Natural killer cell (primary cell): ENCODE results near the gene IL13. TPM values are rescaled to one million over a fixed set of nuclear protein-coding genes. Genes with fewer than 3 reads are reported as not detected.

Source experiments
- ATAC-seq, 3 donors: fragments of 150-1000 bp in 2 of 3; fragments of 200-7000 bp in 1 of 3; cut with Tn5 transposase; 1 replicate in 1 of 3; 2 replicates in 2 of 3; pipeline ENCODE4 v1.10.0; 2021; ENCODE audit warnings: mild to moderate bottlenecking in 2 of 3, moderate library complexity in 2 of 3
- DNase-seq, 2 donors: peaks; one replicate each; pipeline versions ENCODE4 v3.0.0 to v3.0.0-alpha.2; 2013 to 2021; ENCODE audit warnings: mixed read lengths in 1 of 2
- H3K27ac ChIP-seq: one replicate; pipeline ENCODE4 v1.5.1; 2013; ENCODE audit warnings: mild to moderate bottlenecking, low read length
- H3K27me3 ChIP-seq: one replicate; pipeline ENCODE4 v1.6.1; 2013; ENCODE audit warnings: low read length; ENCODE audit not compliant: control insufficient read depth, insufficient read depth
- H3K36me3 ChIP-seq: one replicate; pipeline ENCODE4 v1.6.1; 2013; ENCODE audit warnings: low read length; ENCODE audit not compliant: control insufficient read depth, insufficient read depth
- H3K4me1 ChIP-seq: one replicate; pipeline ENCODE4 v1.6.1; 2013; ENCODE audit warnings: low read length; ENCODE audit not compliant: control insufficient read depth, insufficient read depth
- H3K4me3 ChIP-seq: one replicate; pipeline ENCODE4 v1.5.1; 2013; ENCODE audit warnings: low read length
- H3K9me3 ChIP-seq: one replicate; pipeline ENCODE4 v1.6.1; 2013; ENCODE audit warnings: low read length; ENCODE audit not compliant: control insufficient read depth, insufficient read depth
- H3K27ac Mint-ChIP-seq, 2 donors: one replicate each; pipeline ENCODE4 v1.8.0; 2022; ENCODE audit warnings: mild to moderate bottlenecking in 2 of 2, mixed read lengths in 2 of 2, moderate library complexity in 1 of 2
- H3K27me3 Mint-ChIP-seq, 2 donors: one replicate each; pipeline ENCODE4 v1.8.0; 2022; ENCODE audit warnings: low read depth in 2 of 2, mixed read lengths in 2 of 2
- H3K36me3 Mint-ChIP-seq: one replicate; pipeline ENCODE4 v1.8.0; 2022; ENCODE audit warnings: mixed read lengths
- H3K4me1 Mint-ChIP-seq, 2 donors: one replicate each; pipeline ENCODE4 v1.8.0; 2022; ENCODE audit warnings: mixed read lengths in 2 of 2
- H3K4me3 Mint-ChIP-seq: one replicate; pipeline ENCODE4 v1.8.0; 2022; ENCODE audit warnings: mild to moderate bottlenecking, moderate library complexity, mixed read lengths
- H3K9me3 Mint-ChIP-seq, 2 donors: one replicate each; pipeline ENCODE4 v1.8.0; 2022; ENCODE audit warnings: mixed read lengths in 2 of 2
- WGBS: methylation state at CpG from one replicate; pipeline ENCODE4 v1.1.7; 2013; ENCODE audit warnings: missing lambda C conversion rate; ENCODE audit not compliant: insufficient coverage; 5-methylcytosine and 5-hydroxymethylcytosine counted together
- intact Hi-C: fragments of 100-400 bp; cut with micrococcal nuclease; formaldehyde crosslinking; loops from one replicate; pipeline ENCODE4 v1.14.2; 2022
- total RNA-seq, 4 donors: library from RNA; stranded (reverse); fragments of 120-200 nt in 1 of 4; gene quantifications; one replicate each; pipeline versions ENCODE4 v1.2.3 to v1.2.4, GENCODE V29; 2013 to 2022
- TF ChIP-seq, protein P1 (sequence below): fragments of 200-600 bp; IDR thresholded peaks from one replicate; pipeline ENCODE4 v1.8.0; 2022; ENCODE audit warnings: antibody characterized with exemption

IL13 gene
- total RNA-seq, 3 donors from 2014 or later (not counting 1 experiment from before 2014, with no cell fraction given) = 0.80 to 1.4 TPM; not detected in 1

DNA sequence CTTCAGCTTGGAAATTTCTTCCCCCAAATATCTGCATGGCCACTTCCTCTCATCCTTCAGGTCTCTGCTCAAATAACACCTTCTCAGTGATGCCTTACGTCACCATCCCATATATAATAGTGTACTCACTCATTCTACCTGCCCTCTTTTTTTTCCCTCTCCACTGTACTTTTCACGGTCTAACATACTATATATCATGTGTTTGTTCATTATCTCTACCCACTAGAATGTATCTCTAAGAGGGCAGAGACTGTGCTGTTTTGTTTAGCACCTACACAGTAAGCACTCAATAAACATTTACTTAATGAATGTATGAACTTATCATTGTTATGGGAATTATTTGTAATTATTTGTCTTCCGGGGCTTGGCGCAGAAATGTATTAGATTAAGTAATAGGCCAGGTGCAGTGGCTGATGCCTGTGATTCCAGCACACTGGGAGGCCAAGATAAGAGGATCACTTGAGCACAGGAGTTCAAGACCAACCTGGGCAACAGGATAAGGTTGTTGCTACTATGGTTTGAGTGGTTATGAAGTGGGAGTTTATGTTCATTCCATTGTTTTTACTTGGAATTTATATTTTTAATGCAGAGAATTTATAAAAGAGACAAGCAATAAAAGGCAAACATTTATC is 6.0 kb upstream of the IL13 start:
- Mint-ChIP-seq H3K4me3 (no peak overlapping the region), H3K36me3 (peaks cover 12% of the 10 kb centered on the region), H3K27ac (no peak overlapping the region), H3K9me3 (peaks cover 8% of the 10 kb centered on the region in 2 donors), H3K27me3 (peaks cover 22 to 36% of the 10 kb centered on the region in 2 donors), H3K4me1 (peaks cover 0 to 6% of the 10 kb centered on the region in 2 donors)
- TF ChIP-seq, protein P1, sequence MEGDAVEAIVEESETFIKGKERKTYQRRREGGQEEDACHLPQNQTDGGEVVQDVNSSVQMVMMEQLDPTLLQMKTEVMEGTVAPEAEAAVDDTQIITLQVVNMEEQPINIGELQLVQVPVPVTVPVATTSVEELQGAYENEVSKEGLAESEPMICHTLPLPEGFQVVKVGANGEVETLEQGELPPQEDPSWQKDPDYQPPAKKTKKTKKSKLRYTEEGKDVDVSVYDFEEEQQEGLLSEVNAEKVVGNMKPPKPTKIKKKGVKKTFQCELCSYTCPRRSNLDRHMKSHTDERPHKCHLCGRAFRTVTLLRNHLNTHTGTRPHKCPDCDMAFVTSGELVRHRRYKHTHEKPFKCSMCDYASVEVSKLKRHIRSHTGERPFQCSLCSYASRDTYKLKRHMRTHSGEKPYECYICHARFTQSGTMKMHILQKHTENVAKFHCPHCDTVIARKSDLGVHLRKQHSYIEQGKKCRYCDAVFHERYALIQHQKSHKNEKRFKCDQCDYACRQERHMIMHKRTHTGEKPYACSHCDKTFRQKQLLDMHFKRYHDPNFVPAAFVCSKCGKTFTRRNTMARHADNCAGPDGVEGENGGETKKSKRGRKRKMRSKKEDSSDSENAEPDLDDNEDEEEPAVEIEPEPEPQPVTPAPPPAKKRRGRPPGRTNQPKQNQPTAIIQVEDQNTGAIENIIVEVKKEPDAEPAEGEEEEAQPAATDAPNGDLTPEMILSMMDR = no peak
- DNase-seq (no peak), ATAC-seq (no peak)
- Histone ChIP-seq H3K4me1 (peaks cover 7% of the 10 kb centered on the region), H3K27me3 (peaks cover 10% of the 10 kb centered on the region), H3K4me3 (no peak overlapping the region), H3K36me3 (no peaks in the 10 kb centered on the region), H3K9me3 (no peaks in the 10 kb centered on the region), H3K27ac (no peak overlapping the region)
- 96% methylated on average over 3 of the region's 4 CpGs for WGBS
- intact Hi-C loops = no loop called here

DNA sequence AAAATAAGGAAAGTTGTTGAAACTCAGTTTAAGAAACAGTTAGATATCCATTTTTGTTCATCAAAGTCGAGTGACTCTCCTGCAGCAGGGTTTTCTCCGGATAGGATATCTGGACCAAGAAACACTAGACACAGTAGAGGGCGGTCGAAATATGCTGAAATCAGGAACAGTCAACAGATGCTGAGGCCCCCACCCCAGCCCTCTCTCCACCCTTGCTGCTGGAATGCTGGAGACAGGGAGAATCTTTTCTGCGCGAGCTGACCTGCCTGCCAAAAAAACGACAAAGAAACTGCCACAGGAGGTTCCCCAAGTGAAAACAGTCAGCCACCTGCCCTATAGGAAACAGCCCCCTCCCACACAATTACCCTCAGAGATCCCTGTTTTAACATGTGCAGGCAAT is 4.3 kb upstream of the IL13 start:
- DNase-seq (no peak), ATAC-seq (no peak)
- H3K4me1 ChIP-seq = peaks cover 9% of the 10 kb centered on the region
- Mint-ChIP-seq H3K9me3 (no peaks in the 10 kb centered on the region), H3K4me3 (no peak overlapping the region), H3K4me1 (peaks cover 0 to 7% of the 10 kb centered on the region in 2 donors), H3K27ac (no peak overlapping the region), H3K36me3 (peaks cover under 1% of the 10 kb centered on the region), H3K27me3 (peaks cover 31 to 41% of the 10 kb centered on the region in 2 donors)
- no peak overlapping the region for H3K27ac ChIP-seq
- H3K4me3 ChIP-seq = no peak overlapping the region
- no peaks in the 10 kb centered on the region for H3K9me3 ChIP-seq
- H3K27me3 ChIP-seq = peaks cover 14% of the 10 kb centered on the region
- WGBS = 77% methylated on average over 7 of the region's 7 CpGs
- intact Hi-C loops = no loop called here
- TF ChIP-seq, protein P1 = no peak
- H3K36me3 ChIP-seq = no peaks in the 10 kb centered on the region

DNA sequence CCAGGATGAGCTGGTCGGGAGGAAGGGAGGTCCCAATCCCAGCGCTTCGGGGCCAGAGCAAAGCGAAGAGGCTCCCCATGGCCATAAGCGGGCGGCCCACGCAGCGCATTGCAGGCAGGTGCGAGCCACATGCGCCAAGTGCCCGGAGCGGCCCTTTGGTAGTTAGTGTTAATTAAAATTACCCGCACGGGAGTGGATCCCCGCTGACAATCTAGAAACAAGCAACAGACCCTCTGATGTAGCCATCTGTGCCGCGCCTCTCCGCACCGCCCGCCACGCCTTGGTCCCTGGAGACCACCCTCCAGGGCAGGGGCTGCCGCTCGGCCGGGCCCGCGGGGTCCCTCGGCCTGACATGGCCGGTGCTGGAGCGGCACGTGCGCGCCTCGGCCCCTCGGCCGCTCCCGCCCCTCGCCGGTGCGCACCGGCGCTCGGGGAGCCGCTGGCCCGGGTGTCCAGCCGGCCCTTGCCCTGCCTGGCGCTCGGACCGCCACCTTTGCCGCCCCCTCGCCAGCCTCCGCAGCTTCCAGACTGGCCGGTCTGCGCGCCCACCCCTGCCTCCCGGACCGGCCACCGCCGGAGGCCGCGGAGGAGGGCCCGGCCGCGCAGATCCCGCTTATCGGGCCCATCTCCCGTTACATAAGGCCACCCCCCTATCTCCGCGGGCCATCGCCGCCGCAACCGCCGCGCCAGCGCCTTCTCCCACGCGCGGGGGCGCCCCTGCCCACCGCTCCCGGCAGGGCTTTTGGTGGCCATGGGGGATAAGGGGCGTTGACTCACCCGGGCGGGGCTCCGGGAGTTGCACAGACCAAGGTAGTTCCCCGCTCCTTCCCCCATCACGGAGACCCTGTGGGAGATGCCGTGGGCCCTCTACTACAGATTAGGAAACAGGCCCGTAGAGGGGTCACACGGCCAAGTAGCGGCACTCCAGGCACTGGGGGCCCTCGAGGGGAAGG is 1.9 kb upstream of the IL13 start:
- intact Hi-C loops = no loop called here
- Mint-ChIP-seq H3K36me3 (no peaks in the 10 kb centered on the region), H3K27ac (no peak overlapping the region), H3K9me3 (no peaks in the 10 kb centered on the region), H3K27me3 (peaks cover 31 to 41% of the 10 kb centered on the region in 2 donors), H3K4me1 (peaks cover 0 to 7% of the 10 kb centered on the region in 2 donors), H3K4me3 (peak overlapping the region; percentile 9)
- no peak overlapping the region for H3K4me3 ChIP-seq
- H3K27me3 ChIP-seq = peaks cover 14% of the 10 kb centered on the region
- H3K4me1 ChIP-seq = peaks cover 9% of the 10 kb centered on the region
- no peak overlapping the region for H3K27ac ChIP-seq
- ATAC-seq = peak; percentile 9 to 71 (median 59)
- H3K9me3 ChIP-seq = no peaks in the 10 kb centered on the region
- no peaks in the 10 kb centered on the region for H3K36me3 ChIP-seq
- TF ChIP-seq, protein P1 = no peak
- DNase-seq = peak in 1 of 2 donors; percentile 56
- 9% methylated on average over 92 of the region's 92 CpGs for WGBS
